GM19372 (cell line): ENCODE measurements around the gene FAM20C.

ENCODE experiments used
- ATAC-seq: cut with Tn5 transposase; IDR thresholded peaks from one replicate; pipeline ENCODE4 v1.9.1; 2021; ENCODE audit warnings: mild to moderate bottlenecking, low read depth, moderate library complexity; ENCODE audit not compliant: unreplicated experiment

Gene FAM20C

DNA sequence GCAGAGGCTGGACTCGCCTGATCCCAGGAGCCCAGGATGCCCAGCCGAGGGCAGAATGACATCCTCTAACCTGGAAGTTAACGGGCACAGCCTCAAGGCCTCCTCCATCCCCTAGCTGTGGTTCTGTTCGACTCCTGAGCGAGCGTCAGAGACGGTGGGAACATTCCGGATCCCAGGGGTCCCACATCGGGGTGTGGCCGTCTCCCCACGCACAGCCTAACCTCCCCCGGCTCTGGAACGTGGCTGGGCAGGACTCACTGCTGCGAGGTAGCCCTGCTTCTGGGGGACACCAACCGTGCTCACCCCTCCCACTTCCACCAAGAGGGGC lies 106.0 kb downstream of the FAM20C start:
- no peak for ATAC-seq

DNA sequence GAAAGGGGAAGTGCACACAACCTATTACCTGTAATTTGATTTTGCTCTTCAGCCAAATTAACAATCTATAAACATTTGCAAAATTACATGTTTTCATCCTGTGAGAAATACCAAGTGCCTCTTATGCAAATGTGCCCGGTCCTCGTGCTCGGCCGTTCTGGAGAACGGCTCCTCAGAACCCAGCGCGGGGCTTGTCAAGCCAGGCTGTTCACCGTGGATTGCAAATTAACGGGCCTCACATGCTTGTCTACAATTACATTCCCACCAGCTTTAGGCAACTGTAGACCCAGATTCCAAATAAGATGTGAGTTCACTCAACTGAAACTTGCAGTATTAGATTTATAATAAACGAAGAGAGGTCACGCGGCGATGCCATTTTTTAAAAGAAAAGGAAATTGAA lies 106.4 kb downstream of the FAM20C start:
- no peak for ATAC-seq

DNA sequence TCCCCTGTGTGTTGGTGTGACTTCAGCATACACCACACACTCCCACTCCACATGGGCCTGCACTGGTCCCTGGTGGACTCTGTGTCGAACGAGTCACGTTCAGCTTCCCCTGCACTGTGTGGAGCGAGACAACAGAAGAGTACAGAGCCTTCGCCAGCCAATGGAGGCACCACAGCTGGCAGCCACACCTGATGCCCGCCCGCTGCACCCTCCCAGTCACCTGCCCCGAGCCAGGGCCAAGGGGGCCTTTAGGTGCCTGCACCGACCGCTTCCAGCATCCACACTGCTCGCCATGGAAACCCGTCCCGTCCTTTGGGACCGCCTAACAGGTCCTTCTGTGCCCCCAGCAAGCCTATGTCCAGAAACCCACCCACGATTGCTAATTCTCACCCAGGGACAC lies 106.8 kb downstream of the FAM20C start:
- no peak for ATAC-seq

DNA sequence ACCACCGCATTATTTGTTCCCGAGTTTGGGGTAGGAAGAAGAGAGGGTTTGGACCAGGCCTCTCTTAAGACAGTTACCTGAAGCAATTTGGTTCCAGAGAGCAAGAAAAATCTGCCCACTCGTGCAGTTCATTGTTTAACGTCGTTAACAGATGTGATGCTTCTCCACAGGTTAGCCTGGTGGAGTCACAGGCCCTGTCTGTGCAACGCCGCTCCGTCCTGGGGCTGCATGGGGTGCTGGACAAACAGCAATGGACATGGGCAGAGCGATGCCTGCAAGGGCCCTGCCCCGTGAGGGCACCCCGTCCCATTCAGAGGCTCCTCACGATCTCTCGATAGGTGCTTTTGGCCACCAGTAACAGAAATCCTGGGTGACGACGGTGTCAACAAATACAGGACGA lies 107.3 kb downstream of the FAM20C start:
- ATAC-seq = no peak

DNA sequence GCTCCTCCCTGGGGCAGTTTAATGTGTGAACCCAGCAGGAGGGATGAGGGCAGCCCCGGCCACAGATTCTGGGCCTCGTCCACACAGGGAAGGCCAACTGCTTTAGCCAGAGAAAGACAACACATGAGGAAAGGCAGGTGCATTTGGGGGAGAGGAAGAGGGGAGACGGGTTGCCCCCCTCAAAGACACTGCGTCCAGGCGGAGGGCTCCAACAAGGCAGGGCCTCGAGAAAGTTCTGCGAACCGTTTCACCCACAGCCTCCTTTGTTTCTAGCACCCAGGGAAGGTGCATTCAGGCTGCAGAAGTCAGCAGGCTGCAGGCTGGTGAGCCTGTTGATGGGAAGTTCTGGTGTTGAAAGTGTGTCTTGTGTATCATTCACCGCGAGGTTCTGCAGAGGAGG lies 107.7 kb downstream of the FAM20C start:
- ATAC-seq = no peak

DNA sequence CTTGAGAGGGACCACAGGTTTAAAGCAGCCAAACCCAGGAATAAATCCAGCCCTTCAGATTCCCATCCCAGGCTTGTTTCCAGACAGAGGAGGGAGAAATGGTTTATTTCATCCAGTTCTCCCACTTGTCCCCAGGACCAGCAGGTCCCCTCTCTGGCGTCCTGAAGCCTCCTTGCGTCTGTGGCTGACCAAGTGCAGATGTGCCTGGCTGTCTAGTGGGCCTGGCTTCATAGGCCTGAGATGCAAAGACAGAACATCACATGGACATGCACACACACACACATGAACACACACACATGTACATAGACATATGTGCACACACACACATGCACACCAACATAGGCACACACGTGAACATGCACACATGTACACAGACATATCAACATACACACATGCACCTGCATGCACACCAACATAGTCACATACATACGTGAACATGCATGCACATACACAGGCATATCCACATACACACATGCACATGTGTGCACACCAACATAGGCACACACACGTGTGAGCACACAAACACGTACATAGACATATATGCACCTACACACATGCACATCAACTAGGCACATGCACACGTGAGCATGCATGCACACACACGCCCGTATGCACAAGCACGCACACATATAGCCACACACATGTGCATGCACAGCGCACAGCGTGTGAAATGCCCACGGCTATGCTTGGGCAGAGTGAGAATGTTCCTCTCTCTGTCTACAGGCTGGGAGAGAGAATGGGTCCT lies 108.3 kb downstream of the FAM20C start:
- ATAC-seq = no peak

DNA sequence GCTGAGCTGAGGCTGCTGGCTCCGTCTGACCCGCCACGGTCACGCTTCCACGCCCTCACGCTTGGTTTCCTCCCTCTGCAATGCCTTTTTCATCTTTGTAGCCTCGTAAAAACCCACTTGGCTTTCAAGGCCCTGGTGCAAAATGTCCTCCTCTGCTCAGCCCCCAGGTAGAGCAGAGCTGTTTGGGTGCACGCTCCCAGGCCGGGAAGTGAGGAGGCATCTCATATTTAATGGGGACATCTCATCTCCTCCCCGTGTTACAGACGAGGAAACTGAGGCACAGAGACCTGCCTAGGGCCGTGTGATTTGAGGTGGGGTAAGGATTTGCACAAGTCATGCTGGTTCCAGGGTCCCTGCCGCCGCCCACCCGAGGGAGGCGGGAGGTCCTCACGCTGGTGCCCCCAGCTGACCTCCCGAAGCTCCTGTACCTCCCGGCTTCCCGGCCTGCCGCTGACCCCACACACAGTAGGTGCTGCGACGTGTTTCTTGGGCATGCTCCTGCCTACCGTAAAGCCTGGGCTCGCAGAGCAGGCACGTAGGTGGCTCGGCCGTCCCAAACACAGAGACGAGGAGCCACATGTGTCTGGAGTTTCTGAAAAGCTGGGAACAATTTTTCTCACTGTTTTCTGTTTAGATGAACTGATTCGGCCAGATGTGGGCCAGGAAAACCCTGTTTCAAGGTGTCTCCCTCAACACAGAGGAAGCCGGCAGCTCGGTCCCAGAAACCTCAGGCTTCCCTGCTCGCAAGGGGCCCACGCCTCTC lies 109.1 kb downstream of the FAM20C start:
- no peak for ATAC-seq

DNA sequence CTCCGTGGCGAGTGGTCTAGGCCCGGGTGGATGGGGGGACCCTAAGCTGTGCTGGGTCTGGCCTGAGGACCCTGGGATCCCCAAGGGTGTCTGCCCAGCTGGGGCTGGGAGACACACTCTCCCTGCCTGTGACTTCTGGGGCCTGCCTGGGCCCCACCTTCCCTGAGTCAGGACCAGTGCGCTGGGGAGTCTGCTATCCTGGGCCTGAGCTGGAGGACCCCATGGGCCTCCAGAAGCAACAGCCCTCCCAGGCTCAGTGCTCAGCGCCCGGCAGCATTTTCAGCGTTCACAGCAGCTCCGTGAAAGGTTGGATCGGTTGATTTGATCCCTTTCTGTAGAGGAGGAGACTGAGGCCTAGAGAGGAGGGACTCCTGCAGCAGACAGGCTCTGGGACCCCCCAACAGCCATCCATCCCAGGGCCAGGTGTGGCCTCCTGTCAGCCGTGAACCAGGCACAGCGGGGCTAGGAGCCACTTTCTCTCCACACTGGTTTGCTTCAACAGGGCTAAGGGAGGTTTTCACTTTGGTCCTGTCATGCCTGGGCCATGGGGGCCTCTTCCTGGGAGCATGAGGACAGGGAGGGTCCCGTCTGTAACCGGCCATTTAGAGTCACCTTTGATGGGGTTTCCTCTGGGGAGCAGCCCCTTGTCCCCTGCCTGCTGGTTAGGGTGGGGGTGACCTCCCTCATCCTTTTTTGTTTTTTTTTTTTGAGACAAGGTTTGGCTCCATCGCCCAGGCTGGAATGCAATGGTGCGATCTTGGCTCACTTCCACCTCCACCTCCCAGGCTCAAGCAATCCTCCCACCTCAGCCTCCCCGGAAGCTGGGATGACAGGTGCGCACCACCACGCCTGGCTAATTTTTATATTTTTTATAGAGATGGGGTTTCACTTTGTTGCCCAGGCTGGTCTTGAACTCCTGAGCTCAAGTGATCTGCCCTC lies 110.0 kb downstream of the FAM20C start:
- no peak for ATAC-seq

DNA sequence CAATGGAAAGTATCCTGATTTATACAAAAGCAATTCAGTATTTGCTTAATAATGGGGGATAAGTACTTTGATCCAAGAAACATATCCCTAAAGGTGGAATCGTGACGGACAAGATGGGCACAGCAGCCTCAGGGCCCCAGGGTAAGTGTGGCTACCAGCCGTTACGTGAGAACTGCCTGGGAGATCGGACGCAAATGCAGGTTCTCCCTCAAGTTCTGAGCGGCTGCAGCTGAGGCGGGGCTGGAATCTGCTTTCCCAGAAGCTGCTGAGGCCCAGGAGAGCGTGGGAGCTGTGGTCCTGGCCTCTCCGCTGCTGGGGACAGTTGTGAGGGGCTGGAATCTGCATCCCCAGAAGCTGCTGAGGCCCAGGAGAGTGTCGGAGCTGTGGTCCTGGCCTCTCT lies 111.1 kb downstream of the FAM20C start:
- ATAC-seq = no peak

DNA sequence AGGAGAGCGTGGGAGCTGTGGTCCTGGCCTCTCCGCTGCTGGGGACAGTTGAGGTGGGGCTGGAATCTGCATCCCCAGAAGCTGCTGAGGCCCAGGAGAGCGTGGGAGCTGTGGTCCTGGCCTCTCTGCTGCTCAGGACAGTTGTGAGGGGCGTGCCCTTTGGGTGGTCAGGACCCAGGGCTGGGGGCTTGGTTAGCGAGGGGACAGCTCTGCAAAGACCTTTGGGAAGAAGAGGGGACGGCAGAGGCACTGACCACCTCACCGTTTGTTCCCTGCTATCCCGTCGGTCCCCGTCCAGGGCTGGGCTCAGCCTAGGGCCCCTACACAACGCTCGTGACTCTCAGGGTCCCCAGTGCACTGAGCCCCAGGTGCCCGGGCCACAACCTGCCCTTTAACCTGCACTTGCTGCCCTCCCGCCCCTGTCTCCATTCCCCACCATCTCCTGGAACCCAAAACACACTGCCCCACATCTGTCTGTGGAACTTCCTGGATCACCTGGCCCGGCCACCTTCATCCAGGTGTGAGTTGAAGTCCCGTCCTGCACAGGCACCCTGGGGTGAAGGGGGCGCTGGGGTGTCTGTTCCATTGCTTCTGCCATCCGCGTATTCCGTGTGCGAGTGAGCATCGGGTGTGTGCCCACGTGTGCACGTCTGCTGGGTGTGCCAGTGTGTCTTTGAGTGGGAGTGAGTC lies 111.7 kb downstream of the FAM20C start:
- ATAC-seq = no peak

DNA sequence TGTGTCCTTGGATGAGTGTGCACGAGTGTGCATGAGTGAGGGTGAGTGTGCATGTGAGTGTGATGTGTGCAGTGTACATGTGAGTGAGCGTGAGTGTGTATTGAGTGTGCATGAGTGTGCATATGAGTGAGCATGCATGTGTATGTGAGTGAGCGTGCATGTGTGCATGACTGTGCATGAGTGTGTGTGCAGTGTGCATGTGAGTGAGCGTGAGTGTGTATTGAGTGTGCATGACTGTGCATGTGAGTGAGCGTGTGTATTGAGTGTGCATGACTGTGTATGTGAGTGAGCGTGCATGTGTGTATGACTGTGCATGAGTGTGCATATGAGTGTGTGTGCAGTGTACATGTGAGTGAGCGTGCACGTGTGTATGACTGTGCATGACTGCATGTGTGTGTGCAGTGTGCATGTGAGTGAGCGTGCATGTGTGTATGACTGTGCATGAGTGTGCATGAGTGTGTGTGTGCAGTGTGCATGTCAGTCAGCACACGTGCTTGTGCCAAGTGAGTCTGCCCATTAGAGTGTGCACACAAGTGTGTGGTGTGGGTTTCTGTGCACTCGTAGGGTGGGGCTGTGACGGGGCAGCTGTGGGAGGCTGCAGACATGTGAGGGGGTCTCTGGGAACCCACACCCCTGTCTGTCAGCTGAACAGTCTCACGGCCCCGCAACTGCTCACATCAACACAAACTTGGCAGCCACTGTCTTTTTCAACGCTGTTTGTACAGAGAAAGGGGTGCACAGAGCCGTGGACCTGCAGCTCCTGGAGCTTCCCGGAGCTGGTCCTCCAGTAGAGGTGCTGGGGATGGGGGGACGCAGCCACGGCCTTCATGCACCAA lies 112.4 kb downstream of the FAM20C start:
- no peak for ATAC-seq

DNA sequence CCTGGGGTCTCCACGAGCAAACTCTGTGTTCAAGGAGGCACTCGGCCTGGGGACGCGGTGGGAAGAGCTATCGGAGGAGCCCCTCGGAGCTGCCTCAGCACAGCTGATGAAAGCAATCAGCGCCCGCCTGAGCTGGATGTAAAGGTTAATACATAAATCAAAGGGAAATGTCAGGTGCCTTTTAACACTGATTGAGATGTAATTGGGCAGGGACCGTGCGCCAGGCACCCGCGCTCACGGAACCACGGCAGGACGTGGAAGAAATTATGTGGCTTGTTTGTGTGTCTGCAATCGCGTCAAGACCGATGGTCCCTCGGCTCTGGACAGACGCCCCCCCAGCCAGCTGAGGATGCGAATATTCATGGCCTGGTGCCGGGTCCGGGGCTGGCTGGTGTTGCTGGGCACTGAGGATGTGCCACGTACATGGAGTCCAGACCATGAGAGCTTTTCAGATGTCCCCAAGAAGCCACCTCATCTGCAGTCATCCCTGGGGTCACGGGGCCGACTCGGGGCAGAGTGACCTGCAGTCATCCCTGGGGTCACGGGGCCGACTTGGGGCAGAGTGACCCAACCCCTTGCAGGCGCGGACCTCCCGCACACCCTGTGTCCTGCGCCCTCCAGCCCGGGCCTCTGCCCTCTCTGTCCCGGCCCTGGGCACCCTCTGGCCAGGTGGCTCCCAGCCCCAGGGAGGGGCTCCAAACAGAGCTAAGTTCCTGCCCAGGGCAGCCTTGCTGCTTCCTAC lies 113.2 kb downstream of the FAM20C start:
- ATAC-seq = no peak

DNA sequence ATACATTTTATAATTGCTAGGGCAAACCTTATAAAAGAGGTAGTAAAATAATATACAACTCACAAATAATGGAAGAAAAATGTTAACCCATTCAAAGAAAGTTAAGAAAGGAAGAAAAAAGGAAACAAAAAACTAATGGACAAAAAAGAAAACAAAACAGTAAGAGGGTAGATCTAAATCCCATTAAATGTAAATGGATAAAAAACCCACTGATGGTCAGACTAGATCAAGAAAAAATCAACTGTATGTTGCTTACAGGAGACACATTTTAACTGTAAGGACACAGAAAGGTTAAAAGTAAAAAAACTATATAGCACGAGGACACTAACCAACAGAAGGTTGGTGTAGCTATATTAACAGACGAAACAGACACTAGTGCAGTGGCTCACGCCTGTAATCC lies 115.6 kb downstream of the FAM20C start:
- no peak for ATAC-seq

DNA sequence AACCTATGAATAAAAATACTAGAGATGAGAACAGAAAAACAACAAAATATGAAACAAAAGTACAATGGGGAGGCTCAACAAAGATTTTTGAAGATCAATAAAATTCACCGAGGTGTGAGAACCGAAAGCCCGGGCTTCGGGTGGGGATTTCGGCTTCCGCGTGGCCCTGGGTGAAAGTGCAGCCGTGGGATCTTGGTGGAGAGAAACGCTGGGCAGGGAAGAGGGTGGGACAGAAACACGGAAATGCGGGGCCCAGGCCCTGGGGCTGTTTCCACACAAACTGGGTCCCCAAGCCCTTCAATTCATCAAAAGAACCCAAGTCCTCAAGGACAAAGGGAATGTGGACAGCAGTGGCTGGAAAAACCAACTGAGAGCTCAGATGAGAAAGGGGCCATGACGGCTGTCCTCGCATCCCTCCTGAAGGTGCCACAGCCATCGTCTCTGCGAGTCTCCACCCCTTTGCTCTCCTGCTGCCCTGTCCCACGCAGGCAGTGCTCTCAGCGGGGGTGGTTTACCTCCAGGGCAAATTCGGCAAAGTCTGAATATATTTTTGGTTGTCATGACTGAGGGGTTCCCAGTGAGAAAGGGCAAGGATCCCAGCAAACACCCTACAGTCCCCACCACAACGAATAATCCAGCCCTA lies 117.3 kb downstream of the FAM20C start:
- no peak for ATAC-seq
